GM20431 (cell line): ENCODE results near the gene S100A4.
"Not testable (repeated sequence)": the region's sequence is repeated elsewhere in the genome, so short reads cannot be mapped to it uniquely, and the experiment has no call there.

Experiments
- in situ Hi-C: fragments of 300-500 bp; cut with MseI, MboI; formaldehyde crosslinking; loops from one replicate; pipeline ENCODE4 v1.15.0; 2020; ENCODE audit warnings: low sequenced_read_pairs; ENCODE audit not compliant: unreplicated experiment

Gene S100A4

GRCh38 chr1:153568367-153569099, 22.9 kb upstream of the S100A4 start:
- in situ Hi-C loops = loop anchor here (5.0 kb wide), 1 partner anchor 56 kb away; no protein-coding TSS in a partner anchor

- in situ Hi-C loops = loop anchor here (5.0 kb wide), 1 partner anchor 55 kb away; no protein-coding TSS in a partner anchor
These were observed 22.2 kb upstream of the S100A4 start for GRCh38 chr1:153567621-153568366.

- in situ Hi-C loops = loop anchor here (5.0 kb wide), 1 partner anchor 54 kb away; no protein-coding TSS in a partner anchor
These were observed 21.1 kb upstream of the S100A4 start for GRCh38 chr1:153566414-153567371.

GRCh38 chr1:153565529-153566374, 20.1 kb upstream of the S100A4 start, which contains the start of gene S100A2:
TSS of gene S100A2 (minus strand) at chr1:153565844. CDS start at chr1:153563877, 1,967 bp downstream.
- in situ Hi-C loops = loop anchor here (5.0 kb wide), 1 partner anchor 53 kb away; no protein-coding TSS in a partner anchor

GRCh38 chr1:153563991-153564390, 18.4 kb upstream of the S100A4 start:
- in situ Hi-C loops = no loop called here

- in situ Hi-C loops = no loop called here
These were observed 17.9 kb upstream of the S100A4 start for GRCh38 chr1:153563483-153563901.

GRCh38 chr1:153562021-153562420, 16.4 kb upstream of the S100A4 start:
- in situ Hi-C loops = not testable (repeated sequence)

- in situ Hi-C loops = no loop called here
These were observed 15.9 kb upstream of the S100A4 start for GRCh38 chr1:153561466-153561985.

- in situ Hi-C loops = no loop called here
These were observed 15.3 kb upstream of the S100A4 start for GRCh38 chr1:153560771-153561465.

GRCh38 chr1:153560241-153560640, 14.6 kb upstream of the S100A4 start:
- in situ Hi-C loops = no loop called here

- in situ Hi-C loops = no loop called here
These were observed 12.3 kb upstream of the S100A4 start for GRCh38 chr1:153557877-153558276.

GRCh38 chr1:153556348-153556747, 10.7 kb upstream of the S100A4 start:
- in situ Hi-C loops = no loop called here

- in situ Hi-C loops = no loop called here
These were observed 8.4 kb upstream of the S100A4 start for GRCh38 chr1:153553830-153554541.

GRCh38 chr1:153553096-153553495, 7.5 kb upstream of the S100A4 start:
- in situ Hi-C loops = no loop called here

- in situ Hi-C loops = no loop called here
These were observed 6.7 kb upstream of the S100A4 start for GRCh38 chr1:153552335-153552734.

- in situ Hi-C loops = no loop called here
These were observed 5.4 kb upstream of the S100A4 start for GRCh38 chr1:153550827-153551500.

- in situ Hi-C loops = no loop called here
These were observed 4.8 kb upstream of the S100A4 start for GRCh38 chr1:153550398-153550758.
